Urinary bladder (tissue), 4 donors: ENCODE measurements around the gene RBM47. TPM values are rescaled to one million over a fixed set of nuclear protein-coding genes. Genes with fewer than 3 reads are reported as not detected.
"Not testable (repeated sequence)": the region's sequence is repeated elsewhere in the genome, so short reads cannot be mapped to it uniquely, and the experiment has no call there.

Source experiments
- DNase-seq: peaks from one replicate; pipeline ENCODE4 v3.0.0-alpha.2; 2015; ENCODE audit errors: extremely low spot score
- H3K27ac ChIP-seq: one replicate; pipeline ENCODE4 v1.5.1; 2013; ENCODE audit warnings: low read depth, mild to moderate bottlenecking, moderate library complexity
- H3K36me3 ChIP-seq: one replicate; pipeline ENCODE4 v1.6.1; 2013; ENCODE audit warnings: mild to moderate bottlenecking, moderate library complexity; ENCODE audit not compliant: insufficient read depth
- H3K4me1 ChIP-seq: one replicate; pipeline ENCODE4 v1.6.1; 2013; ENCODE audit warnings: mild to moderate bottlenecking, moderate library complexity; ENCODE audit not compliant: insufficient read depth
- H3K4me3 ChIP-seq: one replicate; pipeline ENCODE4 v1.5.1; 2013; ENCODE audit warnings: low read depth, low read length
- WGBS: extraction: QIAGEN DNeasy Blood & Tissue Kit; methylation state at CpG from one replicate; pipeline ENCODE4 v1.1.7; 2013; 5-methylcytosine and 5-hydroxymethylcytosine counted together
- polyA plus RNA-seq: library from polyadenylated mRNA; stranded (reverse); fragments of 200-250 nt; gene quantifications from one replicate; pipeline ENCODE4 v1.2.3, GENCODE V29; 2013
- total RNA-seq: library from RNA; depleted of rRNA; stranded (reverse); fragments of >200 nt; gene quantifications from one replicate; pipeline ENCODE4 v1.2.3, GENCODE V29; 2014
- donor health status: healthy with polysubstance abuse.
- donor health status: healthy.

Gene RBM47
- total and polyA plus RNA-seq, 2 donors = 7.6 to 18.6 TPM

DNA sequence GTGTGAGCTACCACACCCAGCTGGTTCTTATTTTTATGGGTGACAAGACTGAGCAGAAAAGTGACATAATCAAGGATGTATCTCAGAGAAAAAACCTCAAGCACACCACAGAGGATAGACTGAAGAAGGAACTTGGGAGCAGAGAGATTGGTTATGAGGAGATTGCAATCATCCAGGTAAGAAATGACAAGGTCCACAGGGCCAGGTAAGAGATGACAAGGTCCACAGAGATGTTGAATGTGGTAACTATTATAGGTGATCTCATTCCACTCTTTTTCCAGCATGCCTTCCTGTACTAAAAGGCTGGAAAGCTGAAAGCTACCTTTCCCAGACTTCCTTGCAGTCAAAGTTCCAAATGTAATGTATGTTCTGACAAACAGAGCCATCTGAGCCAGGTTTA, 15.9 kb upstream of the RBM47 start:
- Histone ChIP-seq H3K27ac (no peak overlapping the region), H3K4me3 (no peak overlapping the region), H3K36me3 (no peaks in the 10 kb centered on the region), H3K4me1 (no peaks in the 10 kb centered on the region)
- no peak for DNase-seq

DNA sequence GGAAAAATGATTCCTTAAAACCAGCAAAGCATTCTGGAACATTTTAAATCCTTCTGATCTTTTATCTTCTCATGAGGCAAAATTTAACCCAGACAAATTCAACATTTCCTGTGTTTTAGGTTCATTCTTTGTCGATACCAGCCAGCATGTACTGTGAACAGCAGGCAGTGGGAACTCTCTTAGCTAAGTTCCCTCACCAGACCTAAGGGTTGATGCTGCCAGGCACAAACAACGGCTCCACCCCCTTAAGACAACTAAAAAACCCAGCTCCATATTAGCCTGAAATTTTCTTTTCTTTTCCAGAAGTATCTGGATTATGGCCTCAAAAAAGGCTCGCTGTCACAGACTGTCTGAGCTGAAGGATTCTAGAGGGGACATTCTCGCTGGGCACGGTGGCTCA, 2.4 kb upstream of the RBM47 start:
- Histone ChIP-seq H3K4me3 (no peak overlapping the region), H3K36me3 (no peaks in the 10 kb centered on the region), H3K4me1 (no peaks in the 10 kb centered on the region), H3K27ac (no peak overlapping the region)
- no peak for DNase-seq
- 79% methylated on average over 5 of the region's 5 CpGs for WGBS

DNA sequence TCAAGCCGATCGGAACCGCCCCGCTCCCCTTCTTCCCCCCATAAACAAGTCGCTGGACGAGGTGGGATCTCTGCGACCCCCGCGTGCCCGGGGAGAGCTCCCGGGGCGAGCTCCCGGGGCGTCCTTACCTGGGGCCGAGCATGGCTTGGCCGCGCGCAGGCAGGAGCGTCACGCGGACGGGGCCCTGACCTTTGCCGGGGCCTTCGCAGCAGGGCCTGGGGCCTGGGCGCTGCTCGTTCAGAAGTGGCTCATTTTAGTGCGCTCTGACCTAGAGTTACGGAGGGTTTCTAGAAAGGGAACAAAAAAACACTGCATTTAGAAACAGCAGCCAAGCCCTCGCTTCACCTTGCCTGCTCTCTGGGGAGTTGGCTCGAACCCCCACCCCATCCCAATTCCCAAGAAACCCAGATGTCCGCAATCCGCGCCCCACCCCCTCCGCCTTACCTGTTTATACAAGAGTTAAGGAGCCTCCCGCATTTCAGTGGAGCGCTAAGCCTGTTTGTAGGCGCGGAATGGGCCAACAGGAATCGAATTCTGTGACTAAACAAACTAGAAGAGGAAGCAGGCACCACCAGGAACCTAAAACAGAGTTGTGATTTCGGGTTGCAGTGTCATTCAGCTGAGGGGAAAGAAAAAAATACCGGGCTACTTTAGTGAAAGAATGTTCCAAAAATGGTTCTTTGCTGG, 814 bp upstream of the RBM47 start:
- Histone ChIP-seq H3K4me1 (no peaks in the 10 kb centered on the region), H3K27ac (peak overlapping the region; percentile 78), H3K36me3 (no peaks in the 10 kb centered on the region), H3K4me3 (peak overlapping the region; percentile 38)
- DNase-seq = no peak
- 44% methylated on average over 41 of the region's 41 CpGs for WGBS

DNA sequence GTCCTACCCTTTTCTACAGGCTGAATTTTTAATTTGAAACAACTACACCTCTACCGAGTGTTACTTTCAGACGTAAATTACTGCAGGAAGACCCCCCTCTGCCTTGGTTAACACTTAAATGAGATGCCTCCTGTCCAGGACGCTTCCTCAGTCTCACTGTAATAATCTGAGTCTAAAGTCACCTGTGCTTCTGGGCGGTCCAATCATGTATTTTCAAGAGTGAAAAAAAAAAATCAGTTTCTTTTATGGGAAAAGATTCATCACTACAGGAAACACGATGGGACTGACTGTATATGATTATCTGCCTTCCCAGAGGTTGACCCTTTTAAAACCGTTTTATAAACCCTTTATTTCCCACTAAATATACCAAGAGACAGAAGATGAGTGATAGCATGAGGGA, 776 bp downstream of the RBM47 start:
- Histone ChIP-seq H3K4me3 (no peak overlapping the region), H3K4me1 (no peaks in the 10 kb centered on the region), H3K36me3 (no peaks in the 10 kb centered on the region), H3K27ac (no peak overlapping the region)
- no peak for DNase-seq
- WGBS = 20% methylated on average over 6 of the region's 6 CpGs

DNA sequence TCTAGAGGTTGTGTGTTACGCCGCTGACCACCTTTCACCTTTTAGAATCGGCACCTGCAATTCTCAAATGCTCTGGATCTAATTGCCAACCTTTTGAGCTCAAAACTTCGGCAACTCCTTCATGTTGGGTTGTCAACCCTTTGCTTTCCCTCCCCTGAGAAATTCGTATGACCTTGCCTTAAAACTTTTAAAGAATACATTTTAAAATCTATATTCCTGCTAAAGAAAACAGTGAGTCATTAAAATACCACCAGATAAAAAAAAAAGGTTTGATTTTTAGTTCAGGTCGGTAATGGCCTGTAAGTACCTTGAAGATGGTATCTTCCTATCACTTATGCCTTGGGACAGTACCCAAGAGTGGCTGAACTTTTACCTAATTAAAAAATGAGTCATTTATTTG, 1.3 kb downstream of the RBM47 start:
- not testable (repeated sequence) for H3K27ac ChIP-seq, H3K4me1 ChIP-seq, H3K36me3 ChIP-seq, DNase-seq, H3K4me3 ChIP-seq
- WGBS = 44% methylated on average over 6 of the region's 6 CpGs

DNA sequence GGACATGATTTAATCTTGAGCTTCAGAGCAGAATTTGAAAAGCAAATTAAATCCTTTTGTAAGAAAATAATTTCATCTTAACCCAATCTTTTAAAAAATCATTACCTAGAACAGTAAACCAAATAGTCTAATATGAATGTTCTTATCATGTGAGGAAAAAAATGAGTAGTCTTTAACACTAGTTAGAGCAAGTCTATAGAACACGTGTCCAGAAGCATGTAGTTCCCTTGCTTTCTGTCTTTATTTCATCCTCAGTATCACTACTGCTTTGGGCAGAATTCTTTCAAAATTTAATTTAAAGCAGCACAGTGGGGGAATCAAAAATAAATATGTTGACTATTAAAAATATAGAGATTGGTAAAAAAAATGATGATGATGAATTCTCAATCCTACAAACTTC, 2.1 kb downstream of the RBM47 start:
- H3K27ac ChIP-seq = no peak overlapping the region
- no peak for DNase-seq
- 79% methylated on average over 1 of the region's 1 CpG for WGBS
- no peak overlapping the region for H3K4me3 ChIP-seq
- no peaks in the 10 kb centered on the region for H3K36me3 ChIP-seq
- H3K4me1 ChIP-seq = no peaks in the 10 kb centered on the region

DNA sequence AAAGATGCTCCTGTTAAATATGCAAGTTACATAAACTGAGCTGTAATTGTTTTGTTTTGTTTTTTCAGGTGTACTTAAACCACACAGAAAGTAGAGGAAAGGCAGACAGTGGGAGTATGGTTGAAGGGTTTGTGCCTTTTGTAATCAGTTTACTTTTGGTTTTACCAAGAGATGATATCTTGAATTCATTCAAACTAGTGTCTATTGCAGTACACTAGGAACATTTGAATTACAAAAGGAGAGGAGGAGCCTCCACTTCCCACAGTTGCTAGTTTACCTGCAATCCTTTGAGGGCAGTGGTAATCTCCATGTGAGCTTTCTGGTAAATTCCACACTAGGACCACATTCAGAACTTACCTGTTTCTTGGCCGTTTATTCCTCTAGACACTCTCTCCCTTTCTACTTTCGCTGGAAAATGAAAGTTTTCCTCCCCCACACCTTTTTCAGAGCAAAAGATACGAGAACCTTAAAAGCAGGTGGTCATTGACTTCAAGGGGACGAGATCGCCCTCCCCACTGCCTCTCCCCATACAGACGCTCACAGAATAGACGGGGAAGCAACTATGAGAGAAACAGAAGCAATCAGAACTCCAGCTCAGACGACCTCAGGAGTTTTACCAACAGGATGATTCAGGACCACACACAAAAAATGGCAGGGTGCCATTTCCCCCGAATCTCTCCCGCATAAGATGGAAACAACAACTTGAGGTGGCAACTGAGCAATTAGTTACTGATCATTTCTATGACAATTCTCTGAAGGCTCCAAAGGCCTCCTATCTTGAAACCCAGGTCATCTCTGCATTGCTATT, 3.3 kb downstream of the RBM47 start:
- Histone ChIP-seq H3K27ac (no peak overlapping the region), H3K4me3 (no peak overlapping the region), H3K36me3 (no peaks in the 10 kb centered on the region), H3K4me1 (no peaks in the 10 kb centered on the region)
- DNase-seq = no peak
- WGBS = 30% methylated on average over 10 of the region's 10 CpGs

DNA sequence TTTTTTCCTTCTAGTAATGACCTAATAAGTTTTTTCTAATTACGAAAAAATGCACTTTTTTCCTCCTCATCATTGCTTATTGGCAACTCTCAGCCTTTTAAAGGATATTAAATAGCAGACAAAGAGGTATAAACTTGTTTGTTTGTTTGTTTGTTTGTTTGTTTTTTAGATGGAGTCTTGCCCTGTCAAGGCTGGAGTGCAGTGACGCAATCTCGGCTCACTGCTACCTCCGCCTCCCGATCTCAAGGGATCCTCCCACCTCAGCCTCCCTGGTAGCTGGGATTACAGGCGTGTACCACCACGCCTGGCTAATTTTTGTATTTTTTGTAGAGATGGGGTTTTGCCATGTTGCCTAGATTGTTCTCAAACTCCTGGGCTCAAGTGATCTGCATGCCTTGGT, 6.0 kb downstream of the RBM47 start:
- Histone ChIP-seq H3K36me3 (no peaks in the 10 kb centered on the region), H3K4me3 (no peak overlapping the region), H3K27ac (no peak overlapping the region), H3K4me1 (no peaks in the 10 kb centered on the region)
- WGBS = 93% methylated on average over 7 of the region's 7 CpGs
- no peak for DNase-seq

DNA sequence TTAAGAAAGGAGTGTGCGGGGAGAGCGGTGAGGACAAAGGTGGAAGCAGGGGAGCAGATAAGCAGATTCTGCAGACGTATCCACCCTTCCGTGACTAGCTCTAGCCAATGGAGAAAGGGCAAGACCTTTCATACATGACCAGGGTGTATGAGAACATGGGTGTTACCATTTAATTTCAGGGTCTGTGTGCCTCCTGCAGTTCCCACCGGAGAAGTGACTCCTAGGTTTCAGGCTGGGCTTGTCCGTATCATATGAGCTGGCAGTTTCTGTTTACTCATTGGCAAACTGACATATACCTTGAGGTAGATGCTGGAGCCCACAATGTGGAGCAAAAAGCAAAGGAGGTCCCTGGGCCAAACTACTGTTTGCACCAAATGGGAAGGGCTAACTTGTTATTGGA, 6.8 kb downstream of the RBM47 start:
- H3K4me3 ChIP-seq = no peak overlapping the region
- peak overlapping the region; percentile 41 for H3K27ac ChIP-seq

DNA sequence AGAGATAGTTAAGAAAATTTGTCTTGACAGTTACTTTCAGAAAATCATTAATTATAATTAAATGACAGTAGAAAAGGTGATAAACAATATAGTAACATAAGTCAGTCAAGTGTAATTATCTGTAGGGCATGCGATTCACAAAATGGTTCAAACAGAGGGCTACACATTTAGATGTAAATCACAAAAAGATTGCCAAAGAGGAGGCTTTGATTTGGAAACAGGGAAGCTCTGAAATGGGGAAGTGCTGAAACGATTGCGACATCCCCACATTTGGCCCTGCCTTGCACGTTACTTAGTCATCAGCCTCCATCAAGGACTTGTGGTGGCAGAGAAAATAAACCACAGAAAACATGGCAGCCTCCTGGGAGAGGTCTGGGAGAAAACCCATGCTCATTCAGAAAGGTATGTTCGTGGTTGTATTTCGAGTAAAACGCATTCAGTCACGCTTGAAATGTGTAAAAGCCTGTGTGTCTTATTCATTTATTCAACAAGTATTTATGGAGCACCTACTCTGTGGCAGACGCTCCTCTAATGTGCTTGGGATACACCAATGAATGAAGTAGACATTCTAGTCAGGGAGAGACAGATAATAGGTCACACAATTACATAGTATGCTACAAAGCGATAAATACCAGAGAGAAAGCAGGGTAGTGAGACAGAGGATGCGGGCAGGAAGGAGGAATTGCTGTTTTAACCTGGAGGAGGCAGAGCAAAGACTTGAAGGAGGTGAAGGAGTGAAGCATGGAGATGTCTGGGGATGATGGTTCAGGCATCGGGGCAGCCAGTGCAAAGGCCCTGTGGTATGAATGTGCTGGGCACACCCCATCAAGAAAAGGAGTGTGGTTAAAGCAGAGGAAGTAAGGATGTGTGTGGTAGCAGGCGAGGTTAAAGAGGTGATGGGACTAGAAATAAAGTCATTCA, 7.8 kb downstream of the RBM47 start:
- DNase-seq = no peak
- WGBS = 69% methylated on average over 13 of the region's 13 CpGs
- no peaks in the 10 kb centered on the region for H3K4me1 ChIP-seq
- no peak overlapping the region for H3K4me3 ChIP-seq
- no peak overlapping the region for H3K27ac ChIP-seq
- H3K36me3 ChIP-seq = no peaks in the 10 kb centered on the region

More for the DNA sequence above, 6.8 kb downstream of the RBM47 start:
- H3K36me3 ChIP-seq = no peaks in the 10 kb centered on the region
- 77% methylated on average over 6 of the region's 6 CpGs for WGBS
- no peak for DNase-seq
- H3K4me1 ChIP-seq = no peaks in the 10 kb centered on the region

DNA sequence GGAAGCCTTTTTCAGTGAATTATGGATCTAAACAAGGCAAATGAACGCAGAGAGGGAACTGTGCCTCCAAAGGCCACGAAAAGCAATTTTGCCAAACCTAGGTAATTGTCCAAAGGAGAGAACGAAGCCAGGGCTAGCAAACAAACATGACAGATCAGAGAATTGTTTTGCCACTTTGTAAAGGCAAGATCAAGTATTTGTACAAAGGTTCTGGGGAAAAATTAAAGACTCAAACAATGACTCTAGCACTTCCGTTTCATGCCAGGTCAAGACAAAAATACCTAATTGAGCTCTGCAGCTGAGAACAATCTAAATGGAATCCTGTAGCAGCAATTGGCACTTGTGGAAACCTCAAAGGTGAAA, 8.5 kb downstream of the RBM47 start:
- DNase-seq = no peak
- WGBS = 60% methylated on average over 4 of the region's 4 CpGs
- Histone ChIP-seq H3K4me1 (no peaks in the 10 kb centered on the region), H3K4me3 (no peak overlapping the region), H3K36me3 (no peaks in the 10 kb centered on the region), H3K27ac (peak overlapping the region; percentile 52)

DNA sequence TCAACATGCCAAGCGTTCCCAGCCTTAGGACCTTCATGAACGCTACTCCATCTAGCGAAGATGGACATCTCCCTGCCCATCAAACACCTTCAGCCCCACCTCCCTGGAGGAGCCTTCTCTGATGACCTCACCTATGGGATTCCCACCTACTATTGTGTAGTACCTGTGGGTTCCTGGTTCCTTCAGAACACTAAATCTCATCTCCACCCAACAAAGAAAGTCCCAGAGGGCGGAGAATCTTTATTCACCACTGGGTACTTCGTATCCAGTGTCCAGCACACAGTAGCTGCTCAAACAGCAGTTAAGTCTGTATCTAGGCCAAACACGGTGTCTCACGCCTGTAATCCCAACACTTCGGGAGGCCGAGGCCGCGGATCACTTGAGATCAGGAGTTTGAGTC, 10.1 kb downstream of the RBM47 start:
- WGBS = 91% methylated on average over 11 of the region's 11 CpGs
- Histone ChIP-seq H3K27ac (no peak overlapping the region), H3K4me3 (no peak overlapping the region), H3K4me1 (no peaks in the 10 kb centered on the region), H3K36me3 (no peaks in the 10 kb centered on the region)
- no peak for DNase-seq

DNA sequence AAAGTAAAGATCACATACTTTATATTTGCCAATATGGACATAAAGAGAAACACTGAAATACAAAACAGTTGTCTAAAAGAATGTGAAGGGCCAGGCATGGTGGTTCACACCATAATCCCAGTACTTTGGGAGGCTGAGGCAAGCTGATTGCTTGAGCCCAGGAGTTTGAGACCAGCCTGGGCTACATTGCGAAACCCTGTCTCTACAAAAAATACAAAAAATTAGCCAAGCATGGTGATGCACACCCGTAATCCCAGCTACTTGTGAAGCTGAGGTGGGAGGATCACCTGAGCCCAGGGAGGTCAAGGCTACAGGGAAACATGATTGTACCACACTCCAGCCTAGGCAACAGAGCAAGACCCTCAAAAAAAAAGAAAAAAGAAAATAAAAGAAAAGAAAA, 11.8 kb downstream of the RBM47 start:
- no peak overlapping the region for H3K4me3 ChIP-seq
- WGBS = 89% methylated on average over 2 of the region's 2 CpGs
- H3K27ac ChIP-seq = no peak overlapping the region
- H3K4me1 ChIP-seq = no peaks in the 10 kb centered on the region
- DNase-seq = no peak
- H3K36me3 ChIP-seq = no peaks in the 10 kb centered on the region

DNA sequence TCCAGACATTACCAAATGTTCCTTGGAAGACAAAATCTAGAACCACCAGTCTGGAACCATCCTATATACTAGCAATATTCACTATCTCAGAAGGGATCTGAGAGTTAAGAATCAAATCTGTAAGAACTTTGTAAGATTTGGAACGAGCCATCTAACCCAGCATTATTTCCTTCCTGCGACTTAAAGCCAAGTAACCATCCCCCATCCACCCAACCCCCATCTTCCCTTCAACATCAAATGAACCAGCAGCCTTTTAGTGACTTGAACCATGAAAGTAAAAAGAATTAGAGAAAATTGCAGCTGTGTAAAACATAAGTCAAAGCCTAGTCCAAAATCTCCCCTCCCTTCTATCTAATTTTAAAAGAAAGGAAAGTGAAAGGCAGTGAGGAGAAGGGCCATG, 15.6 kb downstream of the RBM47 start:
- Histone ChIP-seq H3K4me3 (no peak overlapping the region), H3K4me1 (no peaks in the 10 kb centered on the region), H3K27ac (no peak overlapping the region), H3K36me3 (peaks cover 1% of the 10 kb centered on the region)
- 64% methylated on average over 2 of the region's 2 CpGs for WGBS
- no peak for DNase-seq
